ENCODE data around the gene RBM4. TPM values are rescaled to one million over a fixed set of nuclear protein-coding genes. Genes with fewer than 3 reads are reported as not detected.
"Not testable (repeated sequence)": the region's sequence is repeated elsewhere in the genome, so short reads cannot be mapped to it uniquely, and the experiment has no call there.

Gene RBM4
- total and polyA plus RNA-seq, 2 of the 4 experiments (the other 2 are of a cell fraction) = 165 to 198 TPM

DNA sequence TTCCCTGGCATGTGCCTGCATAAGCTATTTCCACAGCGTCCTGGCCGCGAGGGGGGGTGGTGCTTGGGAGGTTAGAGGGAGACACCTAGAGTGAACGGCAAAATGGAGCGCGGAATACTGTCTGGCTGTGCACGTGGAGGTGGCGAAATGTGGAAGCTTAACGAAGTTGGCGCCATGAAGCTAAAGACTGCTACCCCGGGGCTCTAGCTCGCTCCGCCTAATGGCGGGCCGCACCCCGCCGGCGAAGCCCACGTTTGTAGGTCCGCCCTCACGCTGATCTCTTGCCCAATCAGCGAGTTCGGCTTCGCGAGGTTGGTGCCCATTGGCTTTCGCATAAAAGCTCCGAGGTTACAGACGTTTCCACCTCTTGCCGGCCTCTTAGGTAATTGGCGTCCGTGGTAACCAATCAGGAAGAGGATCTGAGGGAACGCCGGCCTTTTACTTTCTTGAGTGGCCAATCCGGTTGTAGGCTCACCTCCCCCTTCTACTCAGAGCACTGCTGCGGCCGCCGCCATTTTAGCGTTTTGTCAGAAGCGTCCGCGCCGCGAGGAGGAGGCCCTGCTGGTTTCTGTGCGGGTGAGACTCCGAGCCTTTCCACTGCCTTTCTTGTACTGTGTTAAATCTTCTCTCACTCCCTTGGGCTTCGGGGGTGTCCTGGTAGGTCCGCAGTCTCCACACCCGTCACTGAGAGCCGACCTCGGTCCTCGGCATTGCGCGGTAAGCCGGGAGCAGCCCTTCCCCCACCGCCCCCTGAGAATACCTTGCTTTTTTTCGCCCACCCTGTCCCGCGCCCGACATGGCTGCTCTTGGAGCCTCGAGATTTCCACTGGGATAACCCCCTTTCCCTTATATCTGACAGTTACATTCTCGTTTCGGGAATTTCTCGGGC, at the start of gene RBM4 (continued):
- TF ChIP-seq CTCF (conservative IDR thresholded peaks at IDR 0.05; ENCODE audit: low read depth, low read length) = no peak; the same call in 1 of the 2 replicates
- no peak for TF ChIP-seq NFE2L2 (IDR thresholded peaks at IDR 0.05; ENCODE audit: low read depth, low read length)
- peak; percentile 71 for TF ChIP-seq MXI1 (IDR thresholded peaks at IDR 0.05; ENCODE audit: borderline replicate concordance, low read depth, low read length)

DNA sequence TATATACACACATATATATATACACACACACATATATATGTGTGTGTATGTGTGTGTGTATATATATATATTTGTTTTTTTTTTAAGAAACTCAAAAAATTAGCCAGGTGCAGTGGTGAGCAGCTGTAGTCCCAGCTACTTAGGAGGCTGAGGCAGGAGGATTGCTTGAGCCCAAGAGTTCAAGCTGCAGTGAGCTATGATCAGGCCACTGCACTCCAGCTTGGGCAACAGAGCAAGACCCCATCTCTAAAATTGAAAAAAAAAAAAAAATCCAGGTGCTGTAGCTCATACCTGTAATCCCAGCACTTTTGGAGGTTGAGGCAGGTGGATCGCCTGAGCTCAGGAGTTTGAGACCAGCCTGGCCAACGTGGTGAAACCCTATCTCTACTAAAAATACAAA, 49.2 kb upstream of the RBM4 start:
- H2AK5ac ChIP-seq (ENCODE audit: low read depth, low read length); H3K4me3 ChIP-seq (ENCODE audit: insufficient read depth, low read depth, low read length); H2BK20ac ChIP-seq (ENCODE audit: low read depth, low read length); H3K14ac ChIP-seq (replicated peaks; ENCODE audit: low read depth, low read length); H3K9me1 ChIP-seq (ENCODE audit: insufficient read depth, low read length); dilution Hi-C loops (cut with HindIII; ENCODE audit: low sequenced_read_pairs, unreplicated experiment); H2AFZ ChIP-seq (replicated peaks; ENCODE audit: low read length, poor library complexity); H3K4ac ChIP-seq (ENCODE audit: low read depth, low read length); H3K18ac ChIP-seq (ENCODE audit: low read depth, low read length); BruUV-seq (replicated peaks); ATAC-seq (ENCODE audit: low read depth); H3K36me3 ChIP-seq (ENCODE audit: control insufficient read depth, insufficient read depth, low read length); H3K9ac ChIP-seq (ENCODE audit: low read depth, low read length); H3K27me3 ChIP-seq (ENCODE audit: control insufficient read depth, insufficient read depth, low read length); H3K56ac ChIP-seq (ENCODE audit: extremely low read depth, insufficient read depth, low read length); H3K27ac ChIP-seq (ENCODE audit: insufficient read depth, low read length); H3K23ac ChIP-seq (ENCODE audit: low read depth, low read length); DNase-seq; in situ Hi-C loops (cut with MboI; ENCODE audit: low sequenced_read_pairs); H2BK15ac ChIP-seq (ENCODE audit: low read depth, low read length); H4K8ac ChIP-seq (ENCODE audit: low read depth in 2 of 2, low read length in 2 of 2); H2AK9ac ChIP-seq (replicated peaks; ENCODE audit: low read depth, low read length, poor library complexity); H2BK120ac ChIP-seq (ENCODE audit: low read depth, low read length); POLR2A ChIA-PET (ENCODE audit: unreplicated experiment); intact Hi-C loops (cut with micrococcal nuclease); H4K5ac ChIP-seq (ENCODE audit: low read depth, low read length); H4K20me1 ChIP-seq (ENCODE audit: insufficient read depth, low read length); H2BK5ac ChIP-seq (ENCODE audit: low read depth, low read length, poor library complexity, severe bottlenecking); H3K4me1 ChIP-seq (ENCODE audit: control insufficient read depth, insufficient read depth, low read length); H3K9me3 ChIP-seq (ENCODE audit: control insufficient read depth, insufficient read depth, low read length); H3K4me2 ChIP-seq (ENCODE audit: low read depth, low read length); H4K91ac ChIP-seq (ENCODE audit: insufficient read depth, low read depth, low read length): not testable (repeated sequence)
- WGBS, 2 experiments (ENCODE audit: extremely low coverage in 2 of 2, insufficient read length in 1 of 2) = no CpG with 5 or more reads among the region's 2 CpGs
- CTCF ChIA-PET = interaction anchor here (0.6 to 1.4 kb wide), 2 partner anchors 89 to 586 kb away, joined by 4 read pairs; no protein-coding TSS in a partner anchor
- H3K79me1 ChIP-seq (ENCODE audit: low read depth in 1 of 2, low read length in 2 of 2) = peaks cover 8 to 11% of the 10 kb centered on the region in 2 experiments
